SK-N-SH treated with all-trans-retinoic acid at 6 μM for 48 hours (cell line): ENCODE results near the gene PPP3CA.
A peak's percentile ranks its signal among the peaks of the same experiment; 100 is the strongest.
"Not testable (repeated sequence)": the region's sequence is repeated elsewhere in the genome, so short reads cannot be mapped to it uniquely, and the experiment has no call there.

Experiments
- ATAC-seq: fragments of 200-7000 bp; cut with Tn5 transposase; 3 replicates; pipeline ENCODE4 v1.9.1; 2020; ENCODE audit warnings: mild to moderate bottlenecking, moderate library complexity
- CSDC2 ChIP-seq: fragments of 250-450 bp; sonication (Bioruptor Pico); IDR thresholded peaks from 2 replicates; pipeline ENCODE4 v1.5.0; 2020; ENCODE audit warnings: mild to moderate bottlenecking, moderate library complexity
- GLIS3 ChIP-seq: fragments of 250-450 bp; sonication (Bioruptor Pico); IDR thresholded peaks from 2 replicates; pipeline ENCODE4 v1.5.0; 2020; ENCODE audit warnings: mild to moderate bottlenecking, moderate library complexity
- ISL1 ChIP-seq: fragments of 250-450 bp; sonication (Bioruptor Pico); IDR thresholded peaks from 2 replicates; pipeline ENCODE4 v2.1.2; 2022; ENCODE audit warnings: mild to moderate bottlenecking, moderate library complexity
- OSR1 ChIP-seq: fragments of 250-450 bp; sonication (Bioruptor Pico); IDR thresholded peaks from 2 replicates; pipeline ENCODE4 v1.8.0; 2022; ENCODE audit warnings: moderate library complexity, mild to moderate bottlenecking, inconsistent platforms
- PATZ1 ChIP-seq: fragments of 250-450 bp; sonication (Bioruptor Pico); IDR thresholded peaks from 2 replicates; pipeline ENCODE4 v1.8.0; 2020; ENCODE audit warnings: mild to moderate bottlenecking, moderate library complexity, borderline replicate concordance
- POU6F1 ChIP-seq: fragments of 250-450 bp; sonication (Bioruptor Pico); IDR thresholded peaks from 2 replicates; pipeline ENCODE4 v1.8.0; 2021; ENCODE audit warnings: low read depth, mild to moderate bottlenecking, moderate library complexity, borderline replicate concordance
- RARB ChIP-seq: fragments of 250-450 bp; sonication (Bioruptor Pico); IDR thresholded peaks from 2 replicates; pipeline ENCODE4 v1.8.0; 2021; ENCODE audit warnings: mild to moderate bottlenecking, moderate library complexity
- TOX ChIP-seq: fragments of 250-450 bp; sonication (Bioruptor Pico); IDR thresholded peaks from 2 replicates; pipeline ENCODE4 v1.8.0; 2021; ENCODE audit warnings: mild to moderate bottlenecking, moderate library complexity, borderline replicate concordance
- TSHZ2 ChIP-seq: fragments of 250-450 bp; sonication (Bioruptor Pico); IDR thresholded peaks from 2 replicates; pipeline ENCODE4 v1.5.0; 2020; ENCODE audit warnings: mild to moderate bottlenecking, moderate library complexity
- ZC3H10 ChIP-seq: fragments of 250-450 bp; sonication (Bioruptor Pico); IDR thresholded peaks from 2 replicates; pipeline ENCODE4 v1.5.1; 2021; ENCODE audit warnings: mild to moderate bottlenecking, moderate library complexity
- TF ChIP-seq, protein P1 (sequence below): fragments of 250-450 bp; sonication (Bioruptor Pico); IDR thresholded peaks from 2 replicates; pipeline ENCODE4 v1.5.1; 2020; ENCODE audit warnings: low read depth, mild to moderate bottlenecking, moderate library complexity
- TF ChIP-seq, protein P2 (sequence below): fragments of 250-450 bp; sonication (Bioruptor Pico); IDR thresholded peaks from 2 replicates; pipeline ENCODE4 v1.5.1; 2021; ENCODE audit warnings: mild to moderate bottlenecking, moderate library complexity

Gene PPP3CA

DNA sequence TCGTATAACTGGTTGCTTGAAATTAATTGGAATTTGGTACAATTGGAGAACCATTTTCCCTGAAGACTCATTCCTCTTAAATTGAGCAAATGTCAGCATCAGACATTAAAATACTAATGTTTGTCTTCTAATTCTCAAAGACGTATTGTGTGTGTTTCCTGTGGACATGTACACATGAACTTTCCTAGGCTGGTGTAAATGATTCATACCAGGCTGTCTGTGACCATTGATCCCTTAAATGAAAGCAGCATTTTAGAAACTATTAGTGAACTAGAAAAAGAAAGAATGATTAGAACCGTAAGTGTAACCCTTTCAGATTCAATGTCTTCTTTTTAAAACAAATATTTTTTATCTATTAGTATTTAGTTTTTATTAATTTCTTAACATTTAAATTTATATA lies 332.9 kb downstream of the PPP3CA start:
- ATAC-seq: no peak
- TF ChIP-seq RARB (CRISPR knock-in tag) (no peak), ZC3H10 (no peak)

DNA sequence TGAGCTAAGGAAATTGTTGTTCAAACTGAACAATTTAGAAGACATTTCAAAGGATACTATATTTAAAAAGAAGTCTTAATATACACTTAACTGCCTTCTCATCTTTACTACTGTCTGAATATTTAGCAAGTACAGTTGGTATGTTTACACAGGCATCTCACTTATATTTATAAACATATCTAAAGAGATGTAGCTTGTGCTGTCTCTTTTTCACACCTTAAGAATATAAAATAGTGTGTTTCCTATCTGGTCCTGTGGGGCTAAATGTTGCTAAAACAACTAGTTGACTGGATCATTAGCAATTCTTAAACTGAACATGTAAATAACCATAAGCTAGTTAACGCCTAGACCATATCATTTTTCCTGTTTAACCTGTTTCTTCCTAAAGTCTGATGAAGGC lies 336.3 kb downstream of the PPP3CA start:
- TF ChIP-seq, protein P1, sequence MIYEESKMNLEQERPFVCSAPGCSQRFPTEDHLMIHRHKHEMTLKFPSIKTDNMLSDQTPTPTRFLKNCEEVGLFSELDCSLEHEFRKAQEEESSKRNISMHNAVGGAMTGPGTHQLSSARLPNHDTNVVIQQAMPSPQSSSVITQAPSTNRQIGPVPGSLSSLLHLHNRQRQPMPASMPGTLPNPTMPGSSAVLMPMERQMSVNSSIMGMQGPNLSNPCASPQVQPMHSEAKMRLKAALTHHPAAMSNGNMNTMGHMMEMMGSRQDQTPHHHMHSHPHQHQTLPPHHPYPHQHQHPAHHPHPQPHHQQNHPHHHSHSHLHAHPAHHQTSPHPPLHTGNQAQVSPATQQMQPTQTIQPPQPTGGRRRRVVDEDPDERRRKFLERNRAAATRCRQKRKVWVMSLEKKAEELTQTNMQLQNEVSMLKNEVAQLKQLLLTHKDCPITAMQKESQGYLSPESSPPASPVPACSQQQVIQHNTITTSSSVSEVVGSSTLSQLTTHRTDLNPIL: no peak
- ATAC-seq: no peak

GRCh38 chr4:101009471-101009870 lies 337.9 kb downstream of the PPP3CA start:
- TF ChIP-seq CSDC2 (CRISPR knock-in tag) (no peak), TOX (CRISPR knock-in tag) (no peak), ISL1 (no peak), PATZ1 (no peak)
- TF ChIP-seq, protein P2, sequence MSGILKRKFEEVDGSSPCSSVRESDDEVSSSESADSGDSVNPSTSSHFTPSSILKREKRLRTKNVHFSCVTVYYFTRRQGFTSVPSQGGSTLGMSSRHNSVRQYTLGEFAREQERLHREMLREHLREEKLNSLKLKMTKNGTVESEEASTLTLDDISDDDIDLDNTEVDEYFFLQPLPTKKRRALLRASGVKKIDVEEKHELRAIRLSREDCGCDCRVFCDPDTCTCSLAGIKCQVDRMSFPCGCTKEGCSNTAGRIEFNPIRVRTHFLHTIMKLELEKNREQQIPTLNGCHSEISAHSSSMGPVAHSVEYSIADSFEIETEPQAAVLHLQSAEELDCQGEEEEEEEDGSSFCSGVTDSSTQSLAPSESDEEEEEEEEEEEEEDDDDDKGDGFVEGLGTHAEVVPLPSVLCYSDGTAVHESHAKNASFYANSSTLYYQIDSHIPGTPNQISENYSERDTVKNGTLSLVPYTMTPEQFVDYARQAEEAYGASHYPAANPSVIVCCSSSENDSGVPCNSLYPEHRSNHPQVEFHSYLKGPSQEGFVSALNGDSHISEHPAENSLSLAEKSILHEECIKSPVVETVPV (CRISPR knock-in tag): no peak
- ATAC-seq: peak; percentile 67

- no peak for TF ChIP-seq OSR1
- TF ChIP-seq TSHZ2 (CRISPR knock-in tag): no peak
- no peak for ATAC-seq
Observed at GRCh38 chr4:101008503-101008902, 338.8 kb downstream of the PPP3CA start.

DNA sequence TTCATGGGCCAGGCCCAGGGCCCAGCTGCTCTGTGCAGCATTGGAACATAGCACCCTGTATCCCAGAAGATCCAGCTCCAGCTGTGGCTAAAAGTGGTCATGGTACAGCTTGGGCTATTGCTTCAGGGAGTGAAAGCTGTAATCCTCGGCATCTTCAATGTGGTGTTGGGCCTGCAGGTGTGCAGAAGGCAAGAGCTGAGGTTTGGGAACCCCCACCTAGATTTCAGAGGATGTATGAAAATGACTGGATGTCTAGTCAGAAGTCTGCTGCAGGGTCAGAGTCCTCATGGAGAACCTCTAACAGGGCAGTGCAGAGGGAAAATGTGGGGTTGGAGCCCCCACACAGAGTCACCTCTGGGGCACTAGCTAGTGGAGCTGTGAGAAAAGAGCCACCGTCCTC lies 341.7 kb downstream of the PPP3CA start:
- TF ChIP-seq POU6F1: no peak
- ATAC-seq: no peak

DNA sequence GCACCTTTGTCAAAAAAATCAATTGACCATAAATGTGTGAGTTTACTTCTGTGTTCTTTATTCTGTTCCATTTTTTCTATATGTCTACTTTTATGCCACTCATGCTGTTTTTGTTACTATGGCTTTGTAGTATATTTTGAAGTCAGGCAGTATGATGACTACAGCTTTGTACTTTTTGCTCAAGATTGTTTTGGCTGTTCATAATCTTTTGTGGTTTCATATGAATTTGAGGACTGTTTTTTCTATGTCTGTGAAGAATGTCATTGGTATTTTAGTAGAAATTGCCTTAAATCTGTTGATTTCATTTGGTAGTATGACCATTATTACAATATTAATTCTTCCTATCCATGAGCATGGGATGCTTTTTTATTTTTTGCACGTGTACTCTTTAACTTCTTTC lies 346.8 kb downstream of the PPP3CA start:
- no peak for ATAC-seq
- TF ChIP-seq GLIS3 (CRISPR knock-in tag) (no peak), RARB (CRISPR knock-in tag) (no peak)
- TF ChIP-seq, protein P2 (CRISPR knock-in tag): no peak

DNA sequence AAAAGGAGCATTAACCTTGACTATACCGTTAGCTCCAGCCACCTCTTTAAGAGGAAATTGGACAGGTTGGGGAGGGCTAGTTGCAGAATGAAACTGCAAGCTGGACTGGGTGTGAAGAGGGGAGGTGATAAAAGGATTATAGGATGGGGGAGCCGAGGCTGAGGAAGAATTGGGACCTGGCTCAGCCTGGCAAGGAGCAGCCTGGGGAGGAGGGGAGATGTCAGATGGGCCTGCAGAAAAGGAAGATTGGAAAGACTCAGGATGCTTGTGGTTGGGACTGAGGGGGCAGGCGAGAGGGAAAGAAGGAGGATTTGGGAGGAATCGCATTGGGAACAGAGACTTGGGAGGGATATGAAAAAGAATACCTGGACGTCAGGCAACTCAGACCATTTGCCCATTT lies 351.7 kb downstream of the PPP3CA start:
- TF ChIP-seq CSDC2 (CRISPR knock-in tag): no peak
- ATAC-seq: no peak

DNA sequence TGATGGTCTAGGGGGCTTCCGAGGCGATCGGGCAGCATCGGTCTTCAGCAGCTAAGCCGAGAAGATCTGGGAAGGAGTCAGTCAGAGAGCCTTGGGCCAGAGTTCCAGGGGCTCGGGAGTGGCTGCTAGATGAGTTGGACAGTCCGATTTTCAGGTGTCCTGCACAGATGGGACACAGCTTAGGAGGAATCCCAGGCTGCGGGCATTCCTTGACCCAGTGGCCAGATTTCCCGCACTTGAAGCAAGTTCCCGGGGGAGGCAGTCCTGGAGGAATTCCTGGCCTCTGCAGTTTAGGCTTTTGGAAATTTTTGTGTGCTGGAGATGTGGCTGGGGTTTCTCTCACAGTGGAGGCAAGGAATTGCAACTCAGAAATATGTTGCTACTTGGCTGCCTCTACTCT lies 352.3 kb downstream of the PPP3CA start:
- ATAC-seq: not testable (repeated sequence)

DNA sequence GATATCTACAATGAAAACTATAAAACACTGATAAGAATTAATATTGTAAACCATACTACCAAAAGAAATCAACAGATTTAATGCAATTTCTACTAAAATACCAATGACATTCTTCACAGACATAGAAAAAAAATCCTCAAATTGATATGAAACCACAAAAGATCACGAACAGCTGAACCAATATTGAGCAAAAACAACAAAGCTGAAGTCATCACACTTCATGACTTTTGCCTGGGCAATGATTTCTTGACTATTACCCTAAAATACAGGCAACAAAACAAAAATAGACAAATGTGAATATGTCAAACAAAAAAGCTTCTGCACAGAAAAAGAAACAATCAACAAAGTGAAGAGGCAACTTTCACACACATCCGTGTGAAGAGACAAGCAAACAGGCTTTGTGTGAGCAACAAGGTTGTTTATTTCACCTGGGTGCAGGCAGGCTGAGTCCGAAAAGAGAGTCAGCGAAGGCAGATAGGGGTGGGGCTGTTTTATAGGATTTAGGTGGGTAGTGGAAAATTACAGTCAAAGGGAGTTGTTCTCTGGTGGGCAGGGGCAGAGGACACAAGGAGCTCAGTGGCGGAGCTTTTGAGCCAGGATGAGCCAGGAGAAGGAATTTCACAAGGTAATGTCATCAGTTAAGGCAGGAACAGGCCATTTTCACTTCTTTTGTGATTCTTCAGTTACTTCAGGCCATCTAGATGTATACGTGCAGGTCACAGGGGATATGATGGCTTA lies 355.8 kb downstream of the PPP3CA start:
- not testable (repeated sequence) for ATAC-seq
